Measurements from ENCODE around the gene MFGE8. TPM values are rescaled to one million over a fixed set of nuclear protein-coding genes. Genes with fewer than 3 reads are reported as not detected.

MFGE8 gene
- total and polyA plus RNA-seq, 12 donors: 16.1 to 308 (median 135) TPM

- WGBS, 4 donors: 88 to 93% (median 92%) methylated on average over 21 to 22 of the region's 22 CpGs
- intact Hi-C loops (cut with DNase I): no loop called here
- no peak overlapping the region for H3K27ac ChIP-seq
Observed at GRCh38 chr15:88877906-88878305, 35.3 kb downstream of the MFGE8 start.

DNA sequence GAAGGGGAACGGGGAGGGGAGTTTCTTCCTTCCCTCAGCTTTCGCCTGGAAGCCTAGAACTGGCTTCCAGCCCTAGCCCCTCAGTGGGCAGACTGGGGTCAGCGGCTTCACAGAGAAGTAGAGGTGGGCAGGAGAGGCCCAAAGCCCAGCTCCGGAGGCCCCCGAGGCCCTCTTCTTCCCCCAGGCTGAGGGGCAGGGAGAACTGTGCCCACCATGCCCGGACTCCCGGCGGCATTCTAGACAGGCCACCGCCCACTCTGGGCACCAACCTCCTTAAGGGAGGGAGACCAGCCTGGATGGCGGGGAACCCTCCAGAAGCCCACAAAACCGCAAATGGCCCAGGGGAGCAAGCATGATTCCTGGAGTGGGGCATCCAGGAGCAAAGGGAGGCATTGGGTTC, 35.8 kb downstream of the MFGE8 start:
- 80 to 93% (median 89%) methylated on average over 9 to 11 of the region's 11 CpGs for WGBS, 4 donors
- no peaks in the 10 kb centered on the region for H3K9me3 ChIP-seq (replicated peaks in 1 of 3)
- no peak for TF ChIP-seq CTCF (IDR thresholded peaks at IDR 0.05)
- TF ChIP-seq POLR2A (IDR thresholded peaks at IDR 0.05): no peak

More at GRCh38 chr15:88877906-88878305, 35.3 kb downstream of the MFGE8 start:
- H3K27me3 ChIP-seq: no peaks in the 10 kb centered on the region
- no peaks in the 10 kb centered on the region for H3K4me1 ChIP-seq (replicated peaks in 1 of 2)
- no peak overlapping the region for H3K4me3 ChIP-seq
- H3K9me3 ChIP-seq (replicated peaks in 1 of 3): no peaks in the 10 kb centered on the region
- no peak for TF ChIP-seq POLR2A (IDR thresholded peaks at IDR 0.05)
- TF ChIP-seq CTCF (IDR thresholded peaks at IDR 0.05): no peak
- H3K36me3 ChIP-seq (replicated peaks in 1 of 2): no peaks in the 10 kb centered on the region
- DNase-seq: no peak

GRCh38 chr15:88876573-88876972, 36.6 kb downstream of the MFGE8 start:
- Histone ChIP-seq H3K27me3 (no peaks in the 10 kb centered on the region), H3K36me3 (replicated peaks in 1 of 2) (no peaks in the 10 kb centered on the region), H3K4me3 (no peak overlapping the region), H3K4me1 (replicated peaks in 1 of 2) (no peaks in the 10 kb centered on the region), H3K9me3 (replicated peaks in 1 of 3) (no peaks in the 10 kb centered on the region), H3K27ac (no peak overlapping the region)
- 79 to 92% (median 83%) methylated on average over 10 of the region's 10 CpGs for WGBS, 4 donors
- TF ChIP-seq POLR2A (IDR thresholded peaks at IDR 0.05): no peak
- TF ChIP-seq CTCF (IDR thresholded peaks at IDR 0.05): no peak
- no peak for DNase-seq
- intact Hi-C loops (cut with DNase I): no loop called here

More for the DNA sequence above, 35.8 kb downstream of the MFGE8 start:
- DNase-seq: no peak
- intact Hi-C loops (cut with DNase I): no loop called here
- Histone ChIP-seq H3K4me3 (no peak overlapping the region), H3K27ac (no peak overlapping the region), H3K4me1 (replicated peaks in 1 of 2) (no peaks in the 10 kb centered on the region), H3K36me3 (replicated peaks in 1 of 2) (no peaks in the 10 kb centered on the region), H3K27me3 (no peaks in the 10 kb centered on the region)

- intact Hi-C loops (cut with DNase I): no loop called here
- Histone ChIP-seq H3K4me3 (no peak overlapping the region), H3K9me3 (replicated peaks in 1 of 3) (no peaks in the 10 kb centered on the region)
Observed at GRCh38 chr15:88874684-88875083, 38.5 kb downstream of the MFGE8 start.

GRCh38 chr15:88874275-88874674, 38.9 kb downstream of the MFGE8 start:
- 63 to 76% (median 69%) methylated on average over 15 of the region's 15 CpGs for WGBS, 4 donors
- H3K27me3 ChIP-seq: no peaks in the 10 kb centered on the region
- intact Hi-C loops (cut with DNase I): no loop called here
- H3K36me3 ChIP-seq (replicated peaks in 1 of 2): no peaks in the 10 kb centered on the region
- no peaks in the 10 kb centered on the region for H3K9me3 ChIP-seq (replicated peaks in 1 of 3)
- no peak overlapping the region for H3K27ac ChIP-seq
- no peaks in the 10 kb centered on the region for H3K4me1 ChIP-seq (replicated peaks in 1 of 2)
- DNase-seq: no peak
- no peak overlapping the region for H3K4me3 ChIP-seq
- TF ChIP-seq POLR2A (IDR thresholded peaks at IDR 0.05) (no peak), CTCF (IDR thresholded peaks at IDR 0.05) (no peak)

More at GRCh38 chr15:88874684-88875083, 38.5 kb downstream of the MFGE8 start:
- H3K36me3 ChIP-seq (replicated peaks in 1 of 2): no peaks in the 10 kb centered on the region
- 37 to 49% (median 43%) methylated on average over 6 of the region's 6 CpGs for WGBS, 4 donors
- H3K4me1 ChIP-seq (replicated peaks in 1 of 2): no peaks in the 10 kb centered on the region
- H3K27ac ChIP-seq: no peak overlapping the region
- DNase-seq: no peak
- TF ChIP-seq POLR2A (IDR thresholded peaks at IDR 0.05): no peak
- no peaks in the 10 kb centered on the region for H3K27me3 ChIP-seq

Data from adrenal gland (tissue), 12 donors.